Retinal pigment epithelial cell (primary cell): Measurements from ENCODE around the gene CALML5.

Experiments used
- DNase-seq: peaks from one replicate; pipeline ENCODE4 v3.0.0-alpha.2; 2010; ENCODE audit warnings: low read depth
- H3K4me3 ChIP-seq: 2 replicates; pipeline ENCODE4 v1.5.1; 2011; ENCODE audit warnings: mild to moderate bottlenecking, low read length, control low read depth, moderate library complexity
- TF ChIP-seq, protein P1 (sequence below): conservative IDR thresholded peaks from 2 replicates; pipeline ENCODE4 v1.5.1; 2011; ENCODE audit warnings: low read depth, low read length, control low read depth, inconsistent platforms

The CALML5 gene

GRCh38 chr10:5532618-5533097, 33.3 kb upstream of the CALML5 start:
- no peak for DNase-seq
- TF ChIP-seq, protein P1, sequence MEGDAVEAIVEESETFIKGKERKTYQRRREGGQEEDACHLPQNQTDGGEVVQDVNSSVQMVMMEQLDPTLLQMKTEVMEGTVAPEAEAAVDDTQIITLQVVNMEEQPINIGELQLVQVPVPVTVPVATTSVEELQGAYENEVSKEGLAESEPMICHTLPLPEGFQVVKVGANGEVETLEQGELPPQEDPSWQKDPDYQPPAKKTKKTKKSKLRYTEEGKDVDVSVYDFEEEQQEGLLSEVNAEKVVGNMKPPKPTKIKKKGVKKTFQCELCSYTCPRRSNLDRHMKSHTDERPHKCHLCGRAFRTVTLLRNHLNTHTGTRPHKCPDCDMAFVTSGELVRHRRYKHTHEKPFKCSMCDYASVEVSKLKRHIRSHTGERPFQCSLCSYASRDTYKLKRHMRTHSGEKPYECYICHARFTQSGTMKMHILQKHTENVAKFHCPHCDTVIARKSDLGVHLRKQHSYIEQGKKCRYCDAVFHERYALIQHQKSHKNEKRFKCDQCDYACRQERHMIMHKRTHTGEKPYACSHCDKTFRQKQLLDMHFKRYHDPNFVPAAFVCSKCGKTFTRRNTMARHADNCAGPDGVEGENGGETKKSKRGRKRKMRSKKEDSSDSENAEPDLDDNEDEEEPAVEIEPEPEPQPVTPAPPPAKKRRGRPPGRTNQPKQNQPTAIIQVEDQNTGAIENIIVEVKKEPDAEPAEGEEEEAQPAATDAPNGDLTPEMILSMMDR = no peak
- H3K4me3 ChIP-seq = no peak overlapping the region

DNA sequence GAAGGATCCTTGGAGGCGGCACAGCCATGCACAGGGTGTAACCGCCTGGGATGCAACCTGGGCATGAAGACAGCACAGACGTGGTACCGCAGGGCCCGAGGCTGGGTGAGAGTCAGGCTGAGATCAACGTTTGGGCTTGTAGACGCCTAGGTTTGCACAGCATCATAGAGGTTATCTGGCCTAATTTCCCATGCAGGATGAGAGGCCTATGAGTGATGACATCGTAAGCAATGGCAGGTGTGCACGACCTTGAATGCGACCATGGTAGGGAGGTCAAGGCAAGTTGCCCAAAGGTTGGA, 32.9 kb upstream of the CALML5 start:
- H3K4me3 ChIP-seq = no peak overlapping the region
- TF ChIP-seq, protein P1 = no peak
- DNase-seq = no peak

DNA sequence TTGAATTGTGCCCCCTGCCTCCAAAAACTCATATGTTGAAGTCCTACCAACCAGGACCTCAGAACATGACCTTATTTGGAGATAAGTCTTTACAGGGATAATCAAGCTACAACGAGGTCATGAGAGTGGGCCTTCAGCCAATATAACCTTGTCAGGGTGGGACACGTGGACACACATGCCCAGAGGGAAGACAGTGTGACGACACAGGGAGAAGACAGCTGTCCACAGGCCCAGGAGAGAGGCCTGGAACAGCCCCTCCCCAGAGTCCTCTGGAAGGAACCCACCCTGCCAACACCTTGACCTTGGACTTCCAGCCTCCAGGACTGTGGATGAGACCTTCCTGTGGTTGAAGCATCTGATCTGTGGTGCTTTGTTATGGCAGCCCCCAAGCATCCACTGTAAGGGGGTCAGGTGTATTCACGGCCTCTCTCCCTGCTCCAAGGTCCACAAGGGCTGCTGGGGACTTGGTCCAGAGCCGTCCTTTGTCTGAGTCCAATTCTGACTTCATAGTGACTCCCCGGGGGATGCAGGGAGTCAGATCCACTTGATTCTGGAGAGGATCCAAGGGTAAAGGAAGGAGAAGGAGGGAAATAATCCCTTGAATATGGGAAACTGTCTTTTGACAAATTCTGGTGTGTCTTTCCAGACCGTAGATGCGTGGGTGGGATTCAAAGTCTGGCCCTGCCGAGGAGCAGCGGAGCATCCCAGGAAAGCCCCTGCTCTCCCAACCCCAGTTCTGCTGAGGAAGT, 32.4 kb upstream of the CALML5 start:
- TF ChIP-seq, protein P1 = no peak
- DNase-seq = no peak
- H3K4me3 ChIP-seq = no peak overlapping the region

- no peak overlapping the region for H3K4me3 ChIP-seq
- DNase-seq = no peak
- TF ChIP-seq, protein P1 = no peak
Measured at GRCh38 chr10:5530846-5531557, 31.6 kb upstream of the CALML5 start.

DNA sequence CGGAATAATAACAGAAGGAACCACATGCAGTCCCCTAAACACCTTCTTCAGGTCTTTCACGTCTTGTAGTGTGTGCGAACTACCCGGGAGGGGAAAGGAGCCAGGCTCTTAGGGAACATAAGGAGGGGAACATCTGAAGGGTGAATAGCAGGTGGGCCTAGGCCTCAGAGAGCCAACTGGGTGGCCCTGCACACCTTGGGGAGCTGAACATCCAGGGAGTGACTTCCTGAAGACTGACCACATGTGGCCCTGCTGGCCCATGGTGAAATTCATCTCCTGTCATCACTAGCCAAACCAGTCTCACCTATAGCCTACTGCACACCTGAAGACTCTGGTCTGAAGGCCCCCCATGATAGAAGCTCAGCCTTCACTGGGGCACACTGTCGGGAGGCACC, 31.0 kb upstream of the CALML5 start:
- no peak overlapping the region for H3K4me3 ChIP-seq
- DNase-seq = no peak
- TF ChIP-seq, protein P1 = no peak

DNA sequence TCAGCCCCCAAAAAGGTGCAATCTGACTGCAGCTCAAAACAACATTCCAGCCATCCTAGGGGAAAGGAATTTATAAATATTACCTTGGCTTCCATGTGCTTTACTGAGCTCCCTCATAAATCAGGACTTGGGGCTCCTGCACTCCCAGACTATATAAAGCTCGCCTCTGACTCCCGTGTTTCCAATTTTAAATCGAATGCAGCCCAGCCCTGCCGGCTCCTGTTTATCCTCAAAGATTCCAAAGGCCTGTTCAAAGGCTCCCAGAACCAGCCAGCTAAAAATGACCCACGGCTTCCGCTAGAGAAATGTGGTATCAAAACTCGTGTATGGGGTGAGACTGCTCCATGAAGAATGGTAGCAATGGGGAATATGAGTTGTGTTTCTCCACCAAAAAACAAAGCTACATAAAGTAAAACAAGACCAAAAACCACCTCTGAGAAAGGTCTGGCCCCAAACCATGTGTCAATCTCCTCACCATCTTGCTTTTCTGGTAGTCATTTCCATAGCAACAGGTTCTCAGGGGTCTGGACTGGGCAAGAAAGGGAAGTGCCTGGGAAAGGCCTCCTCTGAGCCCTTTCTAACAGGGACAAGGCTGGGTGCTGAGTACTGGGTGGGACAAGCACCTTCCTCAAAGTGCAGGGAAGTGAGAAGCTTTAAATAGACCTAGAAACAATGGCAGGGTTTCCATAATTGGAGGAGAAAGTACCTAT, 30.5 kb upstream of the CALML5 start:
- TF ChIP-seq, protein P1 = no peak
- DNase-seq = no peak
- no peak overlapping the region for H3K4me3 ChIP-seq
